Epithelial cell of alveolus of lung (primary cell): ENCODE data around the gene ELL2. TPM values are rescaled to one million over a fixed set of nuclear protein-coding genes. Genes with fewer than 3 reads are reported as not detected.

ENCODE experiments used
- total RNA-seq: library from RNA; depleted of rRNA; stranded (reverse); fragments of >200 nt; gene quantifications from 2 replicates; pipeline ENCODE4 v1.2.1, GENCODE V29; 2015

ELL2 gene
- total RNA-seq: 39.6 and 65.1 TPM in 2 replicates

GRCh38 chr5:95961617-95962474 lies at the start of gene ELL2:
Gene ELL2 (minus strand): TSS chr5:95961851. CDS start chr5:95961721, 130 bp downstream.

Other genes starting within 250 kb of the ELL2 start
- gene RHOBTB3, start 230.5 kb downstream of the ELL2 start, total RNA-seq: 117 and 224 TPM in 2 replicates
- 149 and 174 TPM in 2 replicates for gene GLRX, start 139.1 kb downstream of the ELL2 start, total RNA-seq